GM12872 (cell line): ENCODE measurements around the gene MBNL2.

Source experiments
- CTCF ChIP-seq: IDR thresholded peaks from 3 replicates; pipeline ENCODE4 v1.5.1; 2011; ENCODE audit warnings: low read depth, mild to moderate bottlenecking, low read length, moderate library complexity; ENCODE audit not compliant: insufficient read depth

The MBNL2 gene

GRCh38 chr13:97441368-97441767 lies 219.2 kb downstream of the MBNL2 start:
- TF ChIP-seq CTCF: no peak
